Occipital lobe (tissue), 2 donors: ENCODE measurements around the gene STK16. TPM values are rescaled to one million over a fixed set of nuclear protein-coding genes. Genes with fewer than 3 reads are reported as not detected.

Source experiments
- DNase-seq: peaks from one replicate; lab custom pipeline; 2025; lab: John Stamatoyannopoulos, UW
- total RNA-seq: library from RNA; depleted of rRNA; stranded (reverse); fragments of >200 nt; gene quantifications from one replicate; pipeline ENCODE4 v1.2.3, GENCODE V29; 2014

STK16 gene
- total RNA-seq, 1 donor from 2014 or later, result 15.4 TPM

GRCh38 chr2:219213486-219214071 lies 31.7 kb upstream of the STK16 start:
- no peak for DNase-seq

- DNase-seq, result no peak
These were observed 31.1 kb upstream of the STK16 start for GRCh38 chr2:219214141-219214540.

GRCh38 chr2:219214786-219215185 lies 30.5 kb upstream of the STK16 start:
- no peak for DNase-seq

- DNase-seq, result no peak
These were observed 29.3 kb upstream of the STK16 start for GRCh38 chr2:219215871-219216534.

GRCh38 chr2:219216535-219216915 lies 28.8 kb upstream of the STK16 start:
- no peak for DNase-seq

- DNase-seq, result peak; percentile 77
These were observed 27.0 kb upstream of the STK16 start for GRCh38 chr2:219218217-219218731.

- DNase-seq, result peak; percentile 97
These were observed 26.3 kb upstream of the STK16 start, which contains the start of gene ABCB6 for GRCh38 chr2:219218732-219219701. Gene ABCB6, minus strand, starts transcription at chr2:219218958. Its CDS starts 285 bp downstream, at chr2:219218673.

GRCh38 chr2:219219784-219220532 lies 25.3 kb upstream of the STK16 start:
- no peak for DNase-seq

- no peak for DNase-seq
These were observed 24.5 kb upstream of the STK16 start for GRCh38 chr2:219220652-219221402.

GRCh38 chr2:219221957-219222518 lies 23.2 kb upstream of the STK16 start:
- no peak for DNase-seq

- no peak for DNase-seq
These were observed 21.3 kb upstream of the STK16 start for GRCh38 chr2:219223831-219224610.

- no peak for DNase-seq
These were observed 19.9 kb upstream of the STK16 start for GRCh38 chr2:219225350-219225749.

GRCh38 chr2:219228041-219228910 lies 17.0 kb upstream of the STK16 start:
- DNase-seq, result no peak

GRCh38 chr2:219228911-219229304 lies 16.4 kb upstream of the STK16 start:
- no peak for DNase-seq

GRCh38 chr2:219229305-219230058 lies 15.8 kb upstream of the STK16 start, which contains the start of the genes ANKZF1 and ATG9A:
Gene ANKZF1, plus strand, starts transcription at chr2:219229806. Its CDS starts 452 bp downstream, at chr2:219230258.
Gene ATG9A, minus strand, starts transcription at chr2:219229636. Its CDS starts 1,612 bp downstream, at chr2:219228024.
- DNase-seq, result peak; percentile 99

- DNase-seq, result no peak
These were observed 15.2 kb upstream of the STK16 start for GRCh38 chr2:219230059-219230540.

GRCh38 chr2:219234331-219234730 lies 10.9 kb upstream of the STK16 start:
- DNase-seq, result no peak
